Loucy (cell line): ENCODE measurements around the gene DLK1.

Source experiments
- H2AFZ ChIP-seq: fragments of 200-600 bp; sonication (generic); 2 replicates; pipeline ENCODE4 v1.6.0; 2016; ENCODE audit warnings: antibody characterized with exemption, mild to moderate bottlenecking, low read length, moderate library complexity
- H3F3A ChIP-seq: fragments of 200-600 bp; 2 replicates; pipeline ENCODE4 v1.6.0; 2016; ENCODE audit warnings: antibody characterized with exemption, low read depth, mild to moderate bottlenecking
- H3K27me3 ChIP-seq: fragments of 200-600 bp; sonication (generic); 2 replicates; pipeline ENCODE4 v1.6.1; 2014; ENCODE audit warnings: low read length, mild to moderate bottlenecking; ENCODE audit not compliant: insufficient read depth, poor library complexity, severe bottlenecking
- H3K36me3 ChIP-seq: fragments of 200-600 bp; sonication (generic); 2 replicates; pipeline ENCODE4 v1.6.1; 2016; ENCODE audit warnings: low read length; ENCODE audit not compliant: insufficient read depth
- H3K4me1 ChIP-seq: fragments of 200-600 bp; sonication (generic); 2 replicates; pipeline ENCODE4 v1.5.1; 2014; ENCODE audit warnings: low read length, mild to moderate bottlenecking; ENCODE audit not compliant: insufficient read depth, poor library complexity, severe bottlenecking
- H3K4me2 ChIP-seq: fragments of 200-600 bp; sonication (generic); 2 replicates; pipeline ENCODE4 v1.6.0; 2014; ENCODE audit warnings: antibody characterized with exemption, low read length, low read depth, mild to moderate bottlenecking; ENCODE audit not compliant: poor library complexity, severe bottlenecking
- H3K4me3 ChIP-seq: fragments of 200-600 bp; sonication (generic); 2 replicates; pipeline ENCODE4 v1.5.1; 2014; ENCODE audit warnings: low read length, mild to moderate bottlenecking, mixed read lengths; ENCODE audit not compliant: poor library complexity, severe bottlenecking
- H3K79me2 ChIP-seq: fragments of 200-600 bp; sonication (generic); 2 replicates; pipeline ENCODE4 v1.6.1; 2014; ENCODE audit warnings: low read length; ENCODE audit not compliant: insufficient read depth
- H3K9ac ChIP-seq: fragments of 200-600 bp; sonication (generic); 2 replicates; pipeline ENCODE4 v1.6.0; 2014; ENCODE audit warnings: mild to moderate bottlenecking, low read depth, low read length, moderate library complexity; ENCODE audit not compliant: poor library complexity, severe bottlenecking
- H3K9me2 ChIP-seq: fragments of 200-600 bp; sonication (generic); replicated peaks from 2 replicates; pipeline ENCODE4 v1.6.1; 2016; ENCODE audit warnings: low read depth, low read length, mixed read lengths
- H3K9me3 ChIP-seq: fragments of 200-600 bp; sonication (generic); 2 replicates; pipeline ENCODE4 v1.6.1; 2014; ENCODE audit warnings: mild to moderate bottlenecking, antibody characterized with exemption, low read length, low read depth; ENCODE audit not compliant: insufficient read depth
- H4K20me1 ChIP-seq: fragments of 200-600 bp; sonication (generic); 2 replicates; pipeline ENCODE4 v1.6.0; 2014; ENCODE audit warnings: antibody characterized with exemption, low read length, mild to moderate bottlenecking; ENCODE audit not compliant: insufficient read depth, poor library complexity, severe bottlenecking
- EZH2phosphoT487 ChIP-seq: fragments of 200-600 bp; IDR thresholded peaks from 2 replicates; pipeline ENCODE4 v1.6.1; 2018; ENCODE audit warnings: antibody characterized with exemption, mild to moderate bottlenecking, moderate library complexity, borderline replicate concordance
- TF ChIP-seq, protein P1 (sequence below): fragments of 200-600 bp; sonication (generic); conservative IDR thresholded peaks from 2 replicates; pipeline ENCODE4 v1.5.1; 2014; ENCODE audit warnings: mild to moderate bottlenecking, antibody characterized with exemption, low read length

The DLK1 gene

DNA sequence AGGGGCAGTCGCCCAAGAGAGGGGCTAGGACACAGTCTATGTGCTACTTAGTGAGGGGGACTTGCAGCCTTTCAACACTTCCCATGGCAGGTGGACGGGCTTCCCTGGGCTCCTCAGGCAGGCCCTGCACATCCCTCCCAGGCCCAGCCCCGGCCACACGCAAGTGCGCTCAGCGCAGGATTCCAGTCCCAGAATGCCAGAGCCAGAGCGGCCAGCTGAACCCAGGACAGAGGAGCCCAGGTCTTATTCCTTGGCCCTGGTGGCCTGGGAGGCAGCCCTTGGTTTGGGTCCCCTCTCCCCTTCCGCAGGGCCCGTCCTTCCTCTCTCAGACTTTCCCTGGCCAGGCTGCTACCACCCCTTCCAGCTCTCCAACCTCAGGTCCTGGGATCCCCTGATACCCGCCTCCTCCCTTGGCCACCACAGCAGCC is 12.0 kb downstream of the DLK1 start:
- H2AFZ ChIP-seq = no peak overlapping the region
- H3K27me3 ChIP-seq = no peaks in the 10 kb centered on the region
- no peaks in the 10 kb centered on the region for H3K36me3 ChIP-seq
- no peaks in the 10 kb centered on the region for H3K4me1 ChIP-seq
- no peaks in the 10 kb centered on the region for H4K20me1 ChIP-seq
- no peak overlapping the region for H3K4me3 ChIP-seq
- H3K9me2 ChIP-seq = no peaks in the 10 kb centered on the region
- TF ChIP-seq EZH2phosphoT487 = no peak
- TF ChIP-seq, protein P1, sequence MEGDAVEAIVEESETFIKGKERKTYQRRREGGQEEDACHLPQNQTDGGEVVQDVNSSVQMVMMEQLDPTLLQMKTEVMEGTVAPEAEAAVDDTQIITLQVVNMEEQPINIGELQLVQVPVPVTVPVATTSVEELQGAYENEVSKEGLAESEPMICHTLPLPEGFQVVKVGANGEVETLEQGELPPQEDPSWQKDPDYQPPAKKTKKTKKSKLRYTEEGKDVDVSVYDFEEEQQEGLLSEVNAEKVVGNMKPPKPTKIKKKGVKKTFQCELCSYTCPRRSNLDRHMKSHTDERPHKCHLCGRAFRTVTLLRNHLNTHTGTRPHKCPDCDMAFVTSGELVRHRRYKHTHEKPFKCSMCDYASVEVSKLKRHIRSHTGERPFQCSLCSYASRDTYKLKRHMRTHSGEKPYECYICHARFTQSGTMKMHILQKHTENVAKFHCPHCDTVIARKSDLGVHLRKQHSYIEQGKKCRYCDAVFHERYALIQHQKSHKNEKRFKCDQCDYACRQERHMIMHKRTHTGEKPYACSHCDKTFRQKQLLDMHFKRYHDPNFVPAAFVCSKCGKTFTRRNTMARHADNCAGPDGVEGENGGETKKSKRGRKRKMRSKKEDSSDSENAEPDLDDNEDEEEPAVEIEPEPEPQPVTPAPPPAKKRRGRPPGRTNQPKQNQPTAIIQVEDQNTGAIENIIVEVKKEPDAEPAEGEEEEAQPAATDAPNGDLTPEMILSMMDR = no peak
- no peak overlapping the region for H3K4me2 ChIP-seq
- H3K9ac ChIP-seq = no peak overlapping the region
- no peaks in the 10 kb centered on the region for H3K9me3 ChIP-seq
- H3F3A ChIP-seq = no peaks in the 10 kb centered on the region
- no peaks in the 10 kb centered on the region for H3K79me2 ChIP-seq

DNA sequence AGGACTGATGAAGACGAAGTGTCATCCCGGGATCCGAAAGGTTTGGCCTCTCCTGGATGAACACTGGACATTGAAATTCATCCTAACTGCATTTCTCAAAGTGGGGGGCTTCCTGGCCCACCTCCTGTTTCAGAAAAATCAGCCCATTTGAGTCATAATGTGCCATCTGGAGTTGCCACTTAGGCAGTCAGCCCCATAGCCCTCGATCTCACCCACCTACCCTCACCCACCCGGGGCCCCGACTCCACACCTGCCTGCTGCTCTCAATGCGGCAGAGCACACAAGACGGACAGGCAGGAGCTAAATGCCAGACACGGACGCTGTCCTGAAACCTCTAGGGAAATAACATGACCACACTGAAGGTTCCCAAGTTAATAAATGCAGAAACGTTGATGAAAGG is 12.6 kb downstream of the DLK1 start:
- no peak overlapping the region for H3K9ac ChIP-seq
- H3K9me2 ChIP-seq = no peaks in the 10 kb centered on the region
- no peak for TF ChIP-seq EZH2phosphoT487
- TF ChIP-seq, protein P1 = no peak
- no peaks in the 10 kb centered on the region for H3K9me3 ChIP-seq
- no peak overlapping the region for H3K4me2 ChIP-seq
- H3K79me2 ChIP-seq = no peaks in the 10 kb centered on the region
- no peaks in the 10 kb centered on the region for H4K20me1 ChIP-seq
- H3K4me3 ChIP-seq = no peak overlapping the region
- H3K27me3 ChIP-seq = no peaks in the 10 kb centered on the region
- no peaks in the 10 kb centered on the region for H3K36me3 ChIP-seq
- no peak overlapping the region for H2AFZ ChIP-seq
- no peaks in the 10 kb centered on the region for H3F3A ChIP-seq
- no peaks in the 10 kb centered on the region for H3K4me1 ChIP-seq

DNA sequence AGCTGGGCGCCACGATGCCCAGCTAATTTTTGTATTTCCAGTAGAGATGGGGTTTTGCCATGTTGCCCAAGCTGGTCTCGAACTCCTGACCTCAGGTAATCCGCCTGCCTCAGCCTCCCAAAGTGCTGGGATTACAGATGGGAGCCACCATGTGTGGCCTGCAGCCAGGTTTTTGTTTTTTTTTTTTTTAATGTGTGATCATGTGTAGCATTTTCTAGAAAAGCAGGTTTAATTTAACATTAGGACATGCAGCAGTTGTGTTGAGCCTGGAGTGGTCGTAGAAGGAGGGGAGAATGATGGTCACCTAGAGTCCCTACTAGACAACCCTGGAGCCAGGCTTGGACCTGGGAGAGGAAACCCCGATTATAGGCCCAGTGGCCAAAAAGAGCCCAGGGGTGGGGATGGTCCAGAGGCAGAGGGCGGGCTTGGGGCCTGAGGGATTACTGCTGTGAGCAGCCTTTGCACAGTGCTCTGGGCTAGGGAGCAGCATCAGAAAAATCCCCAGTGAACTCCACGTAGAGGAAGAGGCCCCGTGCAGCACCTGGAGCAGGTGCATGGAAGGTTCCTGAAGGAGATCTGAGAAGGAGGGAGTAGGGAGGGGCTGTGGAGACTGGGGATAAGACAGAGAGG is 13.6 kb downstream of the DLK1 start:
- H3K4me1 ChIP-seq = no peaks in the 10 kb centered on the region
- no peaks in the 10 kb centered on the region for H3F3A ChIP-seq
- no peaks in the 10 kb centered on the region for H4K20me1 ChIP-seq
- no peak overlapping the region for H2AFZ ChIP-seq
- no peaks in the 10 kb centered on the region for H3K79me2 ChIP-seq
- no peak overlapping the region for H3K9ac ChIP-seq
- H3K27me3 ChIP-seq = no peaks in the 10 kb centered on the region
- no peak overlapping the region for H3K4me2 ChIP-seq
- H3K9me3 ChIP-seq = no peaks in the 10 kb centered on the region
- no peaks in the 10 kb centered on the region for H3K36me3 ChIP-seq
- H3K4me3 ChIP-seq = no peak overlapping the region
- H3K9me2 ChIP-seq = no peaks in the 10 kb centered on the region
- TF ChIP-seq EZH2phosphoT487 = no peak
- TF ChIP-seq, protein P1 = no peak
